ENCODE results near the gene UGT1A8. TPM values are rescaled to one million over a fixed set of nuclear protein-coding genes. Genes with fewer than 3 reads are reported as not detected.

The UGT1A8 gene
- total and polyA plus RNA-seq, 2 experiments from 2014 or later: 0.45 TPM; not detected in 1

GRCh38 chr2:233766416-233766815, 149.0 kb downstream of the UGT1A8 start (continued):
- no peak for TF ChIP-seq STAT1 (IDR thresholded peaks at IDR 0.05; ENCODE audit: unreplicated experiment)
- no peak for TF ChIP-seq EZH2phosphoT487 (IDR thresholded peaks at IDR 0.05; ENCODE audit: unreplicated experiment)
- TF ChIP-seq CTCF (conservative IDR thresholded peaks at IDR 0.05; ENCODE audit: low read depth in 2 of 2): no peak
- no peak for TF ChIP-seq EZH2 (IDR thresholded peaks at IDR 0.05; ENCODE audit: low read depth, unreplicated experiment)
- no peak for TF ChIP-seq POLR2AphosphoS5 (IDR thresholded peaks at IDR 0.05; ENCODE audit: low read depth)
- no peak for TF ChIP-seq ZNF114 (CRISPR knock-in tag; IDR thresholded peaks at IDR 0.05)
- TF ChIP-seq ETS1 (IDR thresholded peaks at IDR 0.05): no peak

GRCh38 chr2:233768076-233768475, 150.6 kb downstream of the UGT1A8 start:
- no peaks in the 10 kb centered on the region for H3K4me1 ChIP-seq (ENCODE audit: insufficient read depth)
- no peaks in the 10 kb centered on the region for H3F3A ChIP-seq (replicated peaks; ENCODE audit: low read depth)
- no peak overlapping the region for H3K4me3 ChIP-seq
- Mint-ChIP-seq H3K9me3 (peaks cover 3% of the 10 kb centered on the region; the same call in 2 of the 3 replicates), H3K4me3 (no peak overlapping the region), H3K4me1 (peaks cover 9% of the 10 kb centered on the region), H3K27me3 (ENCODE audit: insufficient read depth, low read depth, poor library complexity) (no peaks in the 10 kb centered on the region), H3K36me3 (ENCODE audit: low read depth) (no peaks in the 10 kb centered on the region; the same call in 2 of the 3 replicates), H3K27ac (no peak overlapping the region)
- H4K20me1 ChIP-seq (replicated peaks; ENCODE audit: insufficient read depth): no peaks in the 10 kb centered on the region
- no peaks in the 10 kb centered on the region for H3K79me2 ChIP-seq (replicated peaks; ENCODE audit: insufficient read depth)
- H3K4me2 ChIP-seq: no peak overlapping the region
- no peak overlapping the region for H2AFZ ChIP-seq
- no peak overlapping the region for H3K27ac ChIP-seq (ENCODE audit: low read depth)
- no peaks in the 10 kb centered on the region; the same call in 1 of the 2 replicates for H3K9me2 ChIP-seq (ENCODE audit: insufficient read depth)
- H3K27me3 ChIP-seq (ENCODE audit: insufficient read depth): no peaks in the 10 kb centered on the region
- peak; percentile 11 for DNase-seq (ENCODE audit: low spot score)
- H3K36me3 ChIP-seq (ENCODE audit: insufficient read depth): no peaks in the 10 kb centered on the region
- ATAC-seq: no peak; the same call in 2 of the 3 replicates
- TF ChIP-seq EZH2phosphoT487 (IDR thresholded peaks at IDR 0.05; ENCODE audit: unreplicated experiment) (no peak), JUNB (IDR thresholded peaks at IDR 0.05; ENCODE audit: unreplicated experiment) (no peak), REST (IDR thresholded peaks at IDR 0.05; ENCODE audit: unreplicated experiment) (no peak), EZH2 (IDR thresholded peaks at IDR 0.05; ENCODE audit: low read depth, unreplicated experiment) (no peak), NANOG (IDR thresholded peaks at IDR 0.05; ENCODE audit: borderline replicate concordance) (no peak), ETS1 (IDR thresholded peaks at IDR 0.05) (no peak), ZNF462 (CRISPR knock-in tag; IDR thresholded peaks at IDR 0.05) (no peak), STAT1 (IDR thresholded peaks at IDR 0.05; ENCODE audit: unreplicated experiment) (no peak)
